Ovary (tissue), 9 donors: ENCODE measurements around the gene NCF2. TPM values are rescaled to one million over a fixed set of nuclear protein-coding genes. Genes with fewer than 3 reads are reported as not detected.
A peak's percentile ranks its signal among the peaks of the same experiment; 100 is the strongest.

Source experiments
- DNase-seq, 5 donors: peaks; one replicate each; pipeline ENCODE4 v3.0.0-alpha.2; 2019 to 2020
- H3K27ac ChIP-seq, 2 donors: fragments of 200-600 bp; one replicate each; pipeline versions ENCODE4 v1.5.1 to v1.8.0; 2019 to 2022
- H3K27me3 ChIP-seq: fragments of 200-600 bp; one replicate; pipeline ENCODE4 v1.8.0; 2022
- H3K36me3 ChIP-seq: fragments of 200-600 bp; sonication (generic); one replicate; pipeline ENCODE4 v1.5.1; 2019
- H3K4me1 ChIP-seq: one replicate; pipeline ENCODE4 v1.8.1; 2013; ENCODE audit warnings: mild to moderate bottlenecking, moderate library complexity; ENCODE audit not compliant: insufficient read depth
- H3K4me3 ChIP-seq: fragments of 200-600 bp; sonication (generic); one replicate; pipeline ENCODE4 v1.5.1; 2017
- H3K9me3 ChIP-seq, 2 donors: fragments of 200-600 bp in 1 of 2; sonication (generic) in 1 of 2; one replicate each; pipeline versions ENCODE4 v1.5.1 to v1.8.1; 2013 to 2019; ENCODE audit warnings: mild to moderate bottlenecking in 1 of 2, moderate library complexity in 1 of 2
- CTCF ChIP-seq, 3 donors: fragments of 450-650 bp in 2 of 3; fragments of 200-600 bp in 1 of 3; IDR thresholded peaks; one replicate each; pipeline versions ENCODE4 v1.5.1 to v1.8.0; 2016 to 2022; ENCODE audit warnings: antibody characterized with exemption in 3 of 3, mild to moderate bottlenecking in 1 of 3
- EP300 ChIP-seq: sonication (generic); formaldehyde crosslinking; IDR thresholded peaks from one replicate; pipeline ENCODE4 v1.6.1; 2017; ENCODE audit warnings: antibody characterized with exemption
- POLR2A ChIP-seq: fragments of 450-650 bp; IDR thresholded peaks from one replicate; pipeline ENCODE4 v1.6.1; 2017; ENCODE audit warnings: antibody characterized with exemption, mild to moderate bottlenecking, moderate library complexity
- WGBS, 3 donors: extraction: QIAGEN DNeasy Blood & Tissue Kit in 1 of 3; methylation state at CpG; one replicate each; pipeline versions ENCODE4 v1.1.5 to v1.1.7; 2013 to 2017; 5-methylcytosine and 5-hydroxymethylcytosine counted together
- intact Hi-C, 4 donors: fragments of 100-400 bp; cut with DNase I; formaldehyde crosslinking; loops; one replicate each; pipeline versions ENCODE4 v1.11.0 to v1.15.1; 2022 to 2023
- polyA plus RNA-seq, 2 donors: library from polyadenylated mRNA; stranded (reverse); fragments of 200-250 nt in 1 of 2; fragments of 350-450 nt in 1 of 2; fragmentation: Illumina TruSeq in 1 of 2; extraction: RNeasy Lipid Tissue Mini Kit (QIAGEN cat#74804) in 1 of 2; gene quantifications; one replicate each; pipeline ENCODE4 v1.2.3, GENCODE V29; 2013 to 2014
- total RNA-seq, 7 donors: library from RNA; depleted of rRNA in 2 of 7; stranded (reverse); fragments of >200 nt in 2 of 7; fragmentation: NEBNext Ultra II Directional in 3 of 7; extraction: Animal tissue kit (Norgen Biotek cat#: 25700) in 3 of 7; gene quantifications; one replicate each; pipeline versions ENCODE4 v1.1.0 to v1.2.4, GENCODE V29; 2016 to 2023
- donor health status: DM: no; HTN: no; CAD: no; lungs with moderate emphysema.
- donor health status: DM: no; HTN: no; CAD: no.
- donor health status: Bipolar disorder and iron deficiency.
- donor health status: DM: yes; HTN: yes; CAD: no.
- donor health status: DM: no; HTN: no; CAD: no.
- donor health status: DM: yes; HTN: yes; CAD: no.

The NCF2 gene
- total and polyA plus RNA-seq, 9 donors = 1.9 to 15.9 (median 3.2) TPM

GRCh38 chr1:183636334-183636682 is 46.0 kb upstream of the NCF2 start:
- no peak for TF ChIP-seq POLR2A
- no peak for TF ChIP-seq CTCF (IDR thresholded peaks at IDR 0.05)
- TF ChIP-seq EP300 = no peak
- no peak for DNase-seq
- Histone ChIP-seq H3K4me3 (peak overlapping the region; percentile 93), H3K27me3 (no peaks in the 10 kb centered on the region), H3K36me3 (no peaks in the 10 kb centered on the region), H3K9me3 (no peaks in the 10 kb centered on the region), H3K27ac (peak overlapping the region in 1 of 2 donors; percentile 22), H3K4me1 (peaks cover 2% of the 10 kb centered on the region)
- intact Hi-C loops = loop anchor here in 1 of 4 donors (5.0 kb wide), 1 partner anchor 614 kb away; the partner anchor contains the start of gene LAMC1
- WGBS, 3 donors = 4 to 5% (median 5%) methylated on average over 15 of the region's 15 CpGs

- TF ChIP-seq CTCF (IDR thresholded peaks at IDR 0.05) = no peak
- TF ChIP-seq POLR2A = peak; percentile 72
- no peak for TF ChIP-seq EP300
- WGBS, 3 donors = 0 to 1% (median 0%) methylated on average over 53 to 65 of the region's 65 CpGs
- Histone ChIP-seq H3K36me3 (no peaks in the 10 kb centered on the region), H3K27ac (peak within 1 kb of the TSS; percentile 70 to 72), H3K4me1 (peaks cover 4% of the 10 kb centered on the region), H3K9me3 (no peaks in the 10 kb centered on the region), H3K4me3 (peak within 1 kb of the TSS; percentile 93), H3K27me3 (no peaks in the 10 kb centered on the region)
- intact Hi-C loops = loop anchor here in 1 of 4 donors (5.0 kb wide), 1 partner anchor 613 kb away; the partner anchor contains the start of gene LAMC1
- peak; percentile 96 to 99 (median 97) for DNase-seq
Measured at GRCh38 chr1:183635606-183636333, 45.5 kb upstream of the NCF2 start, which contains the start of gene ARPC5. Gene ARPC5 (minus strand): TSS chr1:183635783. CDS start chr1:183635659, 124 bp downstream.

- intact Hi-C loops = loop anchor here in 1 of 4 donors (5.0 kb wide), 1 partner anchor 613 kb away; the partner anchor contains the start of gene LAMC1
- H3K27me3 ChIP-seq = no peaks in the 10 kb centered on the region
- no peaks in the 10 kb centered on the region for H3K36me3 ChIP-seq
- WGBS, 3 donors = 0% methylated on average over 28 to 42 of the region's 42 CpGs
- H3K4me1 ChIP-seq = peaks cover 6% of the 10 kb centered on the region
- H3K4me3 ChIP-seq = peak overlapping the region; percentile 93
- H3K27ac ChIP-seq = peak overlapping the region; percentile 70 to 72
- DNase-seq = peak; percentile 33 to 75 (median 55)
- TF ChIP-seq EP300 (no peak), CTCF (IDR thresholded peaks at IDR 0.05) (no peak), POLR2A (no peak)
- no peaks in the 10 kb centered on the region for H3K9me3 ChIP-seq
Measured at GRCh38 chr1:183635099-183635605, 44.9 kb upstream of the NCF2 start.

- WGBS, 3 donors = 1 to 3% (median 1%) methylated on average over 10 of the region's 10 CpGs
- intact Hi-C loops = loop anchor here in 1 of 4 donors (5.0 kb wide), 1 partner anchor 612 kb away; the partner anchor contains the start of gene LAMC1
- DNase-seq = no peak
- Histone ChIP-seq H3K27me3 (no peaks in the 10 kb centered on the region), H3K9me3 (no peaks in the 10 kb centered on the region), H3K36me3 (no peaks in the 10 kb centered on the region), H3K4me1 (peaks cover 6% of the 10 kb centered on the region), H3K27ac (no peak overlapping the region), H3K4me3 (peak overlapping the region; percentile 93)
- TF ChIP-seq CTCF (IDR thresholded peaks at IDR 0.05) (no peak), POLR2A (no peak), EP300 (no peak)
Measured at GRCh38 chr1:183634429-183635065, 44.3 kb upstream of the NCF2 start.
